Stimulated activated CD8-positive, alpha-beta memory T cell treated with anti-CD3 and anti-CD28 coated beads, Interleukin-15, amount 100 ng/mL, for 24 hours (primary cell): ENCODE results near the gene GPRASP2.

ENCODE experiments used
- DNase-seq: peaks from one replicate; pipeline ENCODE4 v3.0.0-alpha.2; 2020; ENCODE audit warnings: low read depth

Gene GPRASP2

DNA sequence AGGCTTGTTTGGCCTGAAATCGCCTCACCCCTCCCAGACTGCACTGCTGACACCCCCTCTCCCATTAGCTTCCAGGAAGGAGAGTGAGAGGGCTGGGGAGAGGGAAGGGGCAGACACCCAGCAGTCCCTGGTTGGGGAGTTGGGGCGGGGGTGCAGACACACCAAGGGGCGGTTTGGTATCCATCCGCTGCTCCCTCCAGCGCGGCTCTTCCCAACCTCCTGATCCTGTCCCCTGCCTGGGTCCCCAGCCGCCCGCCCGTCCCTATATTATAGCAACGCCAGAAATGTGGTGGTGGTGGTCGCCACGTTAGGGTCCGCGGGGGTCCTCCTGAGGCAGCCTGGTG is 33.2 kb downstream of the GPRASP2 start:
- no peak for DNase-seq

DNA sequence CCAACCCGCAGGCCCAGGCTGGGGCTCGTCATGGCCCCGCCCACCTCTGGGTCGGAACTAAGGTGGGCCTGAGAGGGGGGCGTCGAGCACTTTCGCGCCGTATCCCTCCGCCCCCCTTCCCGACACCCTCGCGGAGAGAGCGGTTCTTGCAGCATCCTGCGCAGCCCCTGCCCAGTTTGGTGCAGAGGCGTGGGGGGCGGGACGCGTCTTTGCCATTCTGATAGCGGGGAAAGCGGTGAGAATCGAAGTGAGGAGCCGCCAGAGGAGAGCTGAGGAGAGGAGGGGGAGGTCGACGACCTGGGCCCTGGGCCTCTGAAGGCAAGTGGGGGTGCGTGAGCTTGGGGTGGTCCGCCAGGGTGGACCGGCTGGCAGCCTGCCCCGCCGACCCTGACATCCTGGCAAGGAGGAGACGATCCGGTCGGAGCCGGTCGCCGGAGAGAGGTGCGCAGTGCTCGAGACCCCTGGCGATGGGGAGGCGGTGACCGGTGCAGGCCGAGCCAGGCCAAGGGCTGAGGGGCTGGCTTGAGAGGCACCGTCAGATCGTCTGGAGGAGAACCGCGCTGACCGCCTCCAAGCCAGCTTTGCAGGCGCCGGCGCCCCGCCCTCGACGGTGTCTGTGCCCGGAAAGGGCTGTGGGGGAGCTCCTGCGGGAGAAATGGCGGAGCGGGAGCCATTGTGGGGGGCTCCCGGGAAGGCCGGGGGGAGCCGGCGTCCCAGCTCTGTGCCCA is 33.8 kb downstream of the GPRASP2 start:
- DNase-seq, result no peak

DNA sequence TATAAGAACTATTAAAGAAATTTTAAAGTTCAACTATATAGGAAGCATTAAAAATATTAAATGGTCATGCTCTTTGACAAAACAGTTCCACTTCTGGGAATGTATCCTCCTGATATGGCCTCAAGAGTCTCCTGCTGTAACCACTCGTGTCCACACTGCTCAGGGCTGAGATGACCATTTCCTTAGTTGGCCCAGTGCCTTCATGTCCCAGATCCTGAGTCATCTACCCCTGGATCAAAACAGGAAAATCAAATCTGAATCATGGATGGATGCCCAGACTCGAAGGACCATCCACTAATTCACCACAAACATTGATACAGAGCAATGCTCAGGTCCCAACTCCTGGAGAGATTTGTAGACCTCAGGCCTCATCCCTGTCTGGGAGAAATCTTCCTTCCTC is 53.0 kb downstream of the GPRASP2 start:
- DNase-seq, result no peak

DNA sequence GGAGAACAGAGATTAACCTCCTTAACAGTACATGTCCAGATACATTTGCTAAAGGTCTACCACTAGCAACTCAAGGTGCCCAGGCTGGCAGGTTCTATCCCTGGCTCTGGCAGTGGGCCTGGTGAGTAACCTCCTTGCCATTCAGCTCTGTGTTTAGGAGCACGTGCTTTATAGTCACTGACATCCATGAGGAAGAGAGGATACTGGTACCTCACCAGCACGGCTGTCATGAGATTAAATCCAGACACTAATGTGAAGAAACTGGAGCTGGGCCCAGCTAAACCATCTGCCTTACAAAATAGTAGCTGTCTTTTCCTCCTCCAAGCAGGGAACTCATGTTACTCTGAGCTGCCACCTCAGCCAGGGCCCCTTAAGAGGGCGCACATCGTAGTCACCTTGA is 53.6 kb downstream of the GPRASP2 start:
- no peak for DNase-seq

DNA sequence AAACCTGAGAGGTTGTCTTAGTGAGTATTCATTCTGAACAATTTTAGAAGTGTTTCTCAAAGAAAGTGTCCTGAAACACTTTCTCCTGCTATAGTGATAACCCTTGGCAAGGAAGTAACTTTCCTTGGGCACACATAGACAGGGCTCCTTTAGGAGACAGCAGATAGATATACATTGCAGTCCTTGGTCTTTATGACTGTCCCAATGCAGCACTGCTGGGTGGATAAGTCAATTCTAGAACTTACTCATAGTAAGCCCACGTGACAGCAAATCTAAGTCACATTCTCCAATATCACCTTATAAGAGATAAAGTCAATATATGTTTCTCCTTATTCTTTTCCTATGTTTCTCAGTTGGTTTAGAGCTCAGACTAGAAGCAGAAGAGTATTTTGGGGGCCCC is 55.0 kb downstream of the GPRASP2 start:
- DNase-seq, result no peak
